ENCODE measurements around the gene PRELID2. TPM values are rescaled to one million over a fixed set of nuclear protein-coding genes. Genes with fewer than 3 reads are reported as not detected.
A peak's percentile ranks its signal among the peaks of the same experiment; 100 is the strongest.

The PRELID2 gene
- total and polyA plus RNA-seq, 9 donors, result 2.1 to 20.1 (median 3.1) TPM

GRCh38 chr5:145824040-145824439, 11.1 kb downstream of the PRELID2 start:
- Histone ChIP-seq H3K9me3 (replicated peaks; ENCODE audit: control insufficient read depth, low read depth, low read length) (no peaks in the 10 kb centered on the region), H3K4me3 (ENCODE audit: low read length) (no peak overlapping the region), H3K4me1 (ENCODE audit: control insufficient read depth, insufficient read depth, low read length) (no peaks in the 10 kb centered on the region), H3K27ac (ENCODE audit: low read length) (no peak overlapping the region), H3K36me3 (ENCODE audit: control insufficient read depth, insufficient read depth, low read length) (no peaks in the 10 kb centered on the region), H3K27me3 (ENCODE audit: control insufficient read depth, insufficient read depth, low read length) (no peaks in the 10 kb centered on the region)
- peak; percentile 31 for DNase-seq
- no CpG with 5 or more reads among the region's 4 CpGs for WGBS (ENCODE audit: insufficient coverage)

- H3K9me3 ChIP-seq (replicated peaks; ENCODE audit: control insufficient read depth, low read depth, low read length), result no peaks in the 10 kb centered on the region
- no peak overlapping the region for H3K27ac ChIP-seq (ENCODE audit: low read length)
- DNase-seq, result no peak
- H3K36me3 ChIP-seq (ENCODE audit: control insufficient read depth, insufficient read depth, low read length), result no peaks in the 10 kb centered on the region
- no CpG with 5 or more reads among the region's 4 CpGs for WGBS (ENCODE audit: insufficient coverage)
- H3K4me3 ChIP-seq (ENCODE audit: low read length), result no peak overlapping the region
- H3K27me3 ChIP-seq (ENCODE audit: control insufficient read depth, insufficient read depth, low read length), result no peaks in the 10 kb centered on the region
- H3K4me1 ChIP-seq (ENCODE audit: control insufficient read depth, insufficient read depth, low read length), result no peaks in the 10 kb centered on the region
Measured at GRCh38 chr5:145818604-145819003, 16.5 kb downstream of the PRELID2 start.

- Histone ChIP-seq H3K4me1 (ENCODE audit: control insufficient read depth, insufficient read depth, low read length) (no peaks in the 10 kb centered on the region), H3K9me3 (replicated peaks; ENCODE audit: control insufficient read depth, low read depth, low read length) (no peaks in the 10 kb centered on the region), H3K36me3 (ENCODE audit: control insufficient read depth, insufficient read depth, low read length) (no peaks in the 10 kb centered on the region), H3K4me3 (ENCODE audit: low read length) (no peak overlapping the region), H3K27ac (ENCODE audit: low read length) (no peak overlapping the region), H3K27me3 (ENCODE audit: control insufficient read depth, insufficient read depth, low read length) (no peaks in the 10 kb centered on the region)
- 43% methylated on average over 1 of the region's 1 CpG for WGBS (ENCODE audit: insufficient coverage)
- no peak for DNase-seq
Measured at GRCh38 chr5:145812877-145813276, 22.3 kb downstream of the PRELID2 start.

- Histone ChIP-seq H3K4me3 (ENCODE audit: low read length) (no peak overlapping the region), H3K27me3 (ENCODE audit: control insufficient read depth, insufficient read depth, low read length) (no peaks in the 10 kb centered on the region), H3K27ac (ENCODE audit: low read length) (no peak overlapping the region), H3K4me1 (ENCODE audit: control insufficient read depth, insufficient read depth, low read length) (no peaks in the 10 kb centered on the region), H3K36me3 (ENCODE audit: control insufficient read depth, insufficient read depth, low read length) (no peaks in the 10 kb centered on the region), H3K9me3 (replicated peaks; ENCODE audit: control insufficient read depth, low read depth, low read length) (no peaks in the 10 kb centered on the region)
- DNase-seq, result peak; percentile 26
- no CpG with 5 or more reads among the region's 3 CpGs for WGBS (ENCODE audit: insufficient coverage)
Measured at GRCh38 chr5:145811834-145812625, 23.1 kb downstream of the PRELID2 start.

- no peak overlapping the region for H3K27ac ChIP-seq (ENCODE audit: low read length)
- H3K4me3 ChIP-seq (ENCODE audit: low read length), result no peak overlapping the region
- H3K4me1 ChIP-seq (ENCODE audit: control insufficient read depth, insufficient read depth, low read length), result no peaks in the 10 kb centered on the region
- no peaks in the 10 kb centered on the region for H3K9me3 ChIP-seq (replicated peaks; ENCODE audit: control insufficient read depth, low read depth, low read length)
- H3K27me3 ChIP-seq (ENCODE audit: control insufficient read depth, insufficient read depth, low read length), result no peaks in the 10 kb centered on the region
- no peaks in the 10 kb centered on the region for H3K36me3 ChIP-seq (ENCODE audit: control insufficient read depth, insufficient read depth, low read length)
- DNase-seq, result no peak
- WGBS (ENCODE audit: insufficient coverage), result no CpG with 5 or more reads among the region's 5 CpGs
Measured at GRCh38 chr5:145806923-145807322, 28.2 kb downstream of the PRELID2 start.

GRCh38 chr5:145805819-145806218, 29.3 kb downstream of the PRELID2 start:
- Histone ChIP-seq H3K36me3 (ENCODE audit: control insufficient read depth, insufficient read depth, low read length) (no peaks in the 10 kb centered on the region), H3K9me3 (replicated peaks; ENCODE audit: control insufficient read depth, low read depth, low read length) (no peaks in the 10 kb centered on the region), H3K27me3 (ENCODE audit: control insufficient read depth, insufficient read depth, low read length) (no peaks in the 10 kb centered on the region), H3K27ac (ENCODE audit: low read length) (no peak overlapping the region), H3K4me1 (ENCODE audit: control insufficient read depth, insufficient read depth, low read length) (no peaks in the 10 kb centered on the region), H3K4me3 (ENCODE audit: low read length) (no peak overlapping the region)
- DNase-seq, result no peak
- no CpG with 5 or more reads among the region's 4 CpGs for WGBS (ENCODE audit: insufficient coverage)

- no peaks in the 10 kb centered on the region for H3K36me3 ChIP-seq (ENCODE audit: control insufficient read depth, insufficient read depth, low read length)
- no peak overlapping the region for H3K4me3 ChIP-seq (ENCODE audit: low read length)
- WGBS (ENCODE audit: insufficient coverage), result no CpG with 5 or more reads among the region's 3 CpGs
- no peaks in the 10 kb centered on the region for H3K9me3 ChIP-seq (replicated peaks; ENCODE audit: control insufficient read depth, low read depth, low read length)
- H3K27ac ChIP-seq (ENCODE audit: low read length), result no peak overlapping the region
- H3K4me1 ChIP-seq (ENCODE audit: control insufficient read depth, insufficient read depth, low read length), result no peaks in the 10 kb centered on the region
- no peak for DNase-seq
- H3K27me3 ChIP-seq (ENCODE audit: control insufficient read depth, insufficient read depth, low read length), result no peaks in the 10 kb centered on the region
Measured at GRCh38 chr5:145804701-145805100, 30.4 kb downstream of the PRELID2 start.

GRCh38 chr5:145803112-145804004, 31.8 kb downstream of the PRELID2 start:
- Histone ChIP-seq H3K36me3 (ENCODE audit: control insufficient read depth, insufficient read depth, low read length) (no peaks in the 10 kb centered on the region), H3K4me3 (ENCODE audit: low read length) (no peak overlapping the region), H3K4me1 (ENCODE audit: control insufficient read depth, insufficient read depth, low read length) (no peaks in the 10 kb centered on the region), H3K27ac (ENCODE audit: low read length) (no peak overlapping the region), H3K9me3 (replicated peaks; ENCODE audit: control insufficient read depth, low read depth, low read length) (no peaks in the 10 kb centered on the region), H3K27me3 (ENCODE audit: control insufficient read depth, insufficient read depth, low read length) (no peaks in the 10 kb centered on the region)
- DNase-seq, result no peak
- 89% methylated on average over 6 of the region's 9 CpGs for WGBS (ENCODE audit: insufficient coverage)

- no peak overlapping the region for H3K4me3 ChIP-seq (ENCODE audit: low read length)
- no peak overlapping the region for H3K27ac ChIP-seq (ENCODE audit: low read length)
- H3K4me1 ChIP-seq (ENCODE audit: control insufficient read depth, insufficient read depth, low read length), result no peaks in the 10 kb centered on the region
- no peaks in the 10 kb centered on the region for H3K27me3 ChIP-seq (ENCODE audit: control insufficient read depth, insufficient read depth, low read length)
- DNase-seq, result no peak
- 100% methylated on average over 1 of the region's 4 CpGs for WGBS (ENCODE audit: insufficient coverage)
- no peaks in the 10 kb centered on the region for H3K36me3 ChIP-seq (ENCODE audit: control insufficient read depth, insufficient read depth, low read length)
- H3K9me3 ChIP-seq (replicated peaks; ENCODE audit: control insufficient read depth, low read depth, low read length), result no peaks in the 10 kb centered on the region
Measured at GRCh38 chr5:145801195-145801594, 33.9 kb downstream of the PRELID2 start.

GRCh38 chr5:145800181-145800580, 35.0 kb downstream of the PRELID2 start:
- H3K36me3 ChIP-seq (ENCODE audit: control insufficient read depth, insufficient read depth, low read length), result no peaks in the 10 kb centered on the region
- H3K9me3 ChIP-seq (replicated peaks; ENCODE audit: control insufficient read depth, low read depth, low read length), result no peaks in the 10 kb centered on the region
- H3K4me3 ChIP-seq (ENCODE audit: low read length), result no peak overlapping the region
- H3K27me3 ChIP-seq (ENCODE audit: control insufficient read depth, insufficient read depth, low read length), result no peaks in the 10 kb centered on the region
- no peaks in the 10 kb centered on the region for H3K4me1 ChIP-seq (ENCODE audit: control insufficient read depth, insufficient read depth, low read length)
- 29% methylated on average over 1 of the region's 2 CpGs for WGBS (ENCODE audit: insufficient coverage)
- no peak for DNase-seq
- no peak overlapping the region for H3K27ac ChIP-seq (ENCODE audit: low read length)

Data from muscle of leg (tissue), 11 donors.